K562 (cell line): ENCODE measurements around the gene DOLPP1.

Source experiments
- CTBP1 ChIP-seq: fragments of 450-650 bp; IDR thresholded peaks from 2 replicates; pipeline ENCODE4 v1.6.1; 2016; ENCODE audit warnings: borderline replicate concordance
- EZH2 ChIP-seq: IDR thresholded peaks from 2 replicates; pipeline ENCODE4 v1.6.1; 2012; ENCODE audit warnings: low read depth, mild to moderate bottlenecking, inconsistent platforms, low read length, borderline replicate concordance
- FOXJ2 ChIP-seq: fragments of 200-800 bp; sonication (Bioruptor generic); IDR thresholded peaks from 2 replicates; pipeline ENCODE4 v1.6.1; 2016; ENCODE audit warnings: missing genetic modification characterization, missing compliant biosample characterization
- MEF2A ChIP-seq: IDR thresholded peaks from 2 replicates; pipeline ENCODE4 v1.6.1; 2011; ENCODE audit warnings: low read depth, mild to moderate bottlenecking, low read length, moderate library complexity; ENCODE audit not compliant: control insufficient read depth
- MYC ChIP-seq, 2 experiments: fragments of 250-450 bp in 1 of 2; sonication (Bioruptor Pico) in 1 of 2; IDR thresholded peaks; 2 replicates each; pipeline versions ENCODE4 v1.5.1 to v1.6.1; 2012 to 2021; ENCODE audit warnings: low read depth in 2 of 2, borderline replicate concordance in 1 of 2, improper control_type of control experiment in 1 of 2, low read length in 1 of 2, mild to moderate bottlenecking in 1 of 2, moderate library complexity in 1 of 2
- NR3C1 ChIP-seq: sonication (generic); formaldehyde crosslinking; IDR thresholded peaks from 2 replicates; pipeline ENCODE4 v1.8.1; 2022; ENCODE audit warnings: missing genetic modification reagents
- ZNF121 ChIP-seq: sonication (generic); formaldehyde crosslinking; conservative IDR thresholded peaks from 2 replicates; pipeline ENCODE4 v1.8.0; 2022; ENCODE audit warnings: missing genetic modification reagents
- TF ChIP-seq, protein P1 (sequence below): fragments of 250-450 bp; sonication (Bioruptor Pico); IDR thresholded peaks from 2 replicates; pipeline ENCODE4 v1.5.0; 2021; ENCODE audit warnings: mild to moderate bottlenecking, borderline replicate concordance
- TF ChIP-seq, protein P2 (sequence below): sonication (generic); formaldehyde crosslinking; IDR thresholded peaks from 2 replicates; pipeline ENCODE4 v1.9.0; 2022; ENCODE audit warnings: mild to moderate bottlenecking, missing genetic modification reagents
- TF ChIP-seq, protein P3 (sequence below), 2 experiments: fragments of 450-650 bp; IDR thresholded peaks; 2 replicates each; pipeline ENCODE4 v1.6.1; 2016; ENCODE audit warnings: mild to moderate bottlenecking in 2 of 2, borderline replicate concordance in 1 of 2, low read depth in 1 of 2, moderate library complexity in 1 of 2
- TF ChIP-seq, protein P4 (sequence below), 3 experiments: IDR thresholded peaks in 2 of 3; conservative IDR thresholded peaks in 1 of 3; 2 replicates each; pipeline ENCODE4 v1.5.1; 2011 to 2012; ENCODE audit warnings: low read length in 3 of 3, mild to moderate bottlenecking in 3 of 3, control low read depth in 2 of 3, improper control_type of control experiment in 1 of 3, inconsistent platforms in 1 of 3, low read depth in 1 of 3, mixed read lengths in 1 of 3, moderate library complexity in 1 of 3; ENCODE audit not compliant: insufficient read depth in 2 of 3

DNA sequence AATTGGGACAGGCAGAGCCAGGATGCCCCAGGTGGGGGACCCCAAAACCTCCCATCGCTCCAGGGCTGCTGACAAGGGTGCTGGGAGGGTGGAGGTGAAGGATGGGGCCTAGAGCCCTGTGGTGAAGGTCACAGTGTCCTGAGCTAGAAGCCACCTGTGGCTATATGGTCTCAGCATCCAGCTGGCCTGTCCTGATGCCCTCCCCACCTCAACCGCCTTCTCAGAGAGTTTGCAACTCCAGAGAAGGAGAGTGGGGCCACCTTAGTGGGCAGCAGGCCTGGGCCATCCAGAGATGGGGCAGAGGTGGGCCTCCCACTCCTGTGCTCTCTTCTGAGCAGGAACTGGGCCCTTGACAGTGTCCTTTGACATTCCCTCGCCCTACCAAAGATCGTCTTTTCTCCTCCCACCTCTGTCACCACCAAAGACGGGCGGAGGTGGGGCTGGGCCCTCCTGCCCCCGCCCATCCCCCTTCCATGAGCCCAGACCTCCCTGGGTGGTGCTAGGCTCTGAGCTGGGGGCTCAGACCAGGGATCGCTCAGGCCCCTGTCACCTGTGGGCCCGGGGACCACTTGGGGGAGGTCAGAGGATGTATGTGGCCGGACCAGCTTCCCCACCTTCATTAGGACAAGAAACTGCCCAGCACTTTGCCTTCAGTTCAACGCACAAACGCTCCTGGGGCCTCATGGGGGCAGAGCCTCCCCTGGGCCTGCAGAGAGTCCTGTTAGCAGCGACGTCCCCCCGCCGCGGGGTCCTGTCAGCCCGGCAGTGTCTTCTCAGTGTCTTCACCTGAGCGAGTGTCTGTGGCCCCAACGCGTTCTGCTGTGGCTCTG is 10.0 kb upstream of the DOLPP1 start:
- no peak for TF ChIP-seq CTBP1
- TF ChIP-seq EZH2: no peak
- no peak for TF ChIP-seq MYC (IDR thresholded peaks at IDR 0.05; ENCODE audit: low read depth, low read length)
- no peak for TF ChIP-seq MYC (CRISPR knock-in tag; IDR thresholded peaks at IDR 0.05; ENCODE audit: borderline replicate concordance, low read depth)
- TF ChIP-seq, protein P1, sequence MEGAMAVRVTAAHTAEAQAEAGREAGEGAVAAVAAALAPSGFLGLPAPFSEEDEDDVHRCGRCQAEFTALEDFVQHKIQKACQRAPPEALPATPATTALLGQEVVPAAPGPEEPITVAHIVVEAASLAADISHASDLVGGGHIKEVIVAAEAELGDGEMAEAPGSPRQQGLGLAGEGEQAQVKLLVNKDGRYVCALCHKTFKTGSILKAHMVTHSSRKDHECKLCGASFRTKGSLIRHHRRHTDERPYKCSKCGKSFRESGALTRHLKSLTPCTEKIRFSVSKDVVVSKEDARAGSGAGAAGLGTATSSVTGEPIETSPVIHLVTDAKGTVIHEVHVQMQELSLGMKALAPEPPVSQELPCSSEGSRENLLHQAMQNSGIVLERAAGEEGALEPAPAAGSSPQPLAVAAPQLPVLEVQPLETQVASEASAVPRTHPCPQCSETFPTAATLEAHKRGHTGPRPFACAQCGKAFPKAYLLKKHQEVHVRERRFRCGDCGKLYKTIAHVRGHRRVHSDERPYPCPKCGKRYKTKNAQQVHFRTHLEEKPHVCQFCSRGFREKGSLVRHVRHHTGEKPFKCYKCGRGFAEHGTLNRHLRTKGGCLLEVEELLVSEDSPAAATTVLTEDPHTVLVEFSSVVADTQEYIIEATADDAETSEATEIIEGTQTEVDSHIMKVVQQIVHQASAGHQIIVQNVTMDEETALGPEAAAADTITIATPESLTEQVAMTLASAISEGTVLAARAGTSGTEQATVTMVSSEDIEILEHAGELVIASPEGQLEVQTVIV: no peak
- TF ChIP-seq, protein P2, sequence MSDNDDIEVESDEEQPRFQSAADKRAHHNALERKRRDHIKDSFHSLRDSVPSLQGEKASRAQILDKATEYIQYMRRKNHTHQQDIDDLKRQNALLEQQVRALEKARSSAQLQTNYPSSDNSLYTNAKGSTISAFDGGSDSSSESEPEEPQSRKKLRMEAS (CRISPR knock-in tag): no peak
- TF ChIP-seq, protein P3, sequence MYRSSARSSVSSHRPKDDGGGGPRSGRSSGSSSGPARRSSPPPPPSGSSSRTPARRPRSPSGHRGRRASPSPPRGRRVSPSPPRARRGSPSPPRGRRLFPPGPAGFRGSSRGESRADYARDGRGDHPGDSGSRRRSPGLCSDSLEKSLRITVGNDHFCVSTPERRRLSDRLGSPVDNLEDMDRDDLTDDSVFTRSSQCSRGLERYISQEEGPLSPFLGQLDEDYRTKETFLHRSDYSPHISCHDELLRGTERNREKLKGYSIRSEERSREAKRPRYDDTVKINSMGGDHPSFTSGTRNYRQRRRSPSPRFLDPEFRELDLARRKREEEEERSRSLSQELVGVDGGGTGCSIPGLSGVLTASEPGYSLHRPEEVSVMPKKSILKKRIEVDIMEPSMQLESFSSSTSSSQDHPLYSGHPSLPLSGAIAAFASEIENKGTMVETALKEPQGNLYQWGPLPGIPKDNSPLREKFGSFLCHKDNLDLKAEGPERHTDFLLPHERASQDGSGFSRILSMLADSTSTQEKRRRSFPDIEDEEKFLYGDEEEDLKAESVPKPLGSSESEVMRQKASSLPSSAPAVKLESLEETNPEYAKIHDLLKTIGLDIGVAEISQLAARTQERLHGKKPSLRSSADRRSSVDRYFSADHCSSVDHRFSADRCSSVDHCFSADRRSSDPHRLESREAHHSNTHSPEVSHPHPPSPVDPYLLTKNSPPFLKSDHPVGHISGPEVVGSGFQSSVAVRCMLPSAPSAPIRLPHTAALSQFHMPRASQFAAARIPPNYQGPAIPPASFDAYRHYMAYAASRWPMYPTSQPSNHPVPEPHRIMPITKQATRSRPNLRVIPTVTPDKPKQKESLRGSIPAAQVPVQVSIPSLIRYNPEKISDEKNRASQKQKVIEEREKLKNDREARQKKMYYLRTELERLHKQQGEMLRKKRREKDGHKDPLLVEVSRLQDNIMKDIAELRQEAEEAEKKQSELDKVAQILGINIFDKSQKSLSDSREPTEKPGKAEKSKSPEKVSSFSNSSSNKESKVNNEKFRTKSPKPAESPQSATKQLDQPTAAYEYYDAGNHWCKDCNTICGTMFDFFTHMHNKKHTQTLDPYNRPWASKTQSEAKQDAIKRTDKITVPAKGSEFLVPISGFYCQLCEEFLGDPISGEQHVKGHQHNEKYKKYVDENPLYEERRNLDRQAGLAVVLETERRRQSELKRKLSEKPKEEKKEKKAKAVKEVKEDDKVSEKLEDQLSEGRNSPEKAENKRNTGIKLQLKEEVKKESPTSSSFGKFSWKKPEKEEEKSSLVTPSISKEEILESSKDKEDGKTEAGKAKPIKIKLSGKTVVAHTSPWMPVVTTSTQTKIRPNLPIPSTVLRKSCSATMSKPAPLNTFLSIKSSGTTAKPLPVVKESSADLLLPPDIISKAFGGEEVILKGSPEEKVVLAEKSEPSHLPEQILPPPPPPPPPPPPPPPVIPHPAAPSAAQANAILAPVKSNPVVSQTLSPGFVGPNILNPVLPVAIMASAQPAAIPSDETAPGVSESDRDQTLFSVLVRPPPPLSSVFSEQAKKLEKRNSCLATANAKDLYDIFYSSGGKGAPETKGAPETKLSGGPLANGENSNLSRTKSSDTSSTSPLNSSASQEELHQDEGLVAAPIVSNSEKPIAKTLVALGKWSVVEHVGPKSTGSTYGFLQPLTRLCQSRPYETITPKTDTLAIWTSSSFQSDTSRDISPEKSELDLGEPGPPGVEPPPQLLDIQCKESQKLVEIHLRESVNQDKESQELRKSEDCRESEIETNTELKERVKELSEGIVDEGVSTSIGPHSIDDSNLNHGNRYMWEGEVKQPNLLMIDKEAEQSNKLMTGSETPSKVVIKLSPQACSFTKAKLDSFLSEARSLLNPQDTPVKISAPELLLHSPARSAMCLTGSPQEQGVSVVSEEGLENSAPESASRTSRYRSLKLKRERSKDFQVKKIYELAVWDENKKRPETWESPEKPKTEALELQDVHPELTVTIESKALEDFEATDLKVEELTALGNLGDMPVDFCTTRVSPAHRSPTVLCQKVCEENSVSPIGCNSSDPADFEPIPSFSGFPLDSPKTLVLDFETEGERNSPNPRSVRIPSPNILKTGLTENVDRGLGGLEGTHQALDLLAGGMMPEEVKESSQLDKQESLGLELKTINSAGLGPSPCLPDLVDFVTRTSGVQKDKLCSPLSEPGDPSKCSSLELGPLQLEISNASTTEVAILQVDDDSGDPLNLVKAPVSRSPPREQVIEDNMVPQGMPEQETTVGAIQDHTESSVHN (IDR thresholded peaks at IDR 0.05; ENCODE audit: borderline replicate concordance in 1 of 2, low read depth in 1 of 2): no peak
- no peak for TF ChIP-seq MEF2A
- TF ChIP-seq, protein P4, sequence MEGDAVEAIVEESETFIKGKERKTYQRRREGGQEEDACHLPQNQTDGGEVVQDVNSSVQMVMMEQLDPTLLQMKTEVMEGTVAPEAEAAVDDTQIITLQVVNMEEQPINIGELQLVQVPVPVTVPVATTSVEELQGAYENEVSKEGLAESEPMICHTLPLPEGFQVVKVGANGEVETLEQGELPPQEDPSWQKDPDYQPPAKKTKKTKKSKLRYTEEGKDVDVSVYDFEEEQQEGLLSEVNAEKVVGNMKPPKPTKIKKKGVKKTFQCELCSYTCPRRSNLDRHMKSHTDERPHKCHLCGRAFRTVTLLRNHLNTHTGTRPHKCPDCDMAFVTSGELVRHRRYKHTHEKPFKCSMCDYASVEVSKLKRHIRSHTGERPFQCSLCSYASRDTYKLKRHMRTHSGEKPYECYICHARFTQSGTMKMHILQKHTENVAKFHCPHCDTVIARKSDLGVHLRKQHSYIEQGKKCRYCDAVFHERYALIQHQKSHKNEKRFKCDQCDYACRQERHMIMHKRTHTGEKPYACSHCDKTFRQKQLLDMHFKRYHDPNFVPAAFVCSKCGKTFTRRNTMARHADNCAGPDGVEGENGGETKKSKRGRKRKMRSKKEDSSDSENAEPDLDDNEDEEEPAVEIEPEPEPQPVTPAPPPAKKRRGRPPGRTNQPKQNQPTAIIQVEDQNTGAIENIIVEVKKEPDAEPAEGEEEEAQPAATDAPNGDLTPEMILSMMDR (IDR thresholded peaks at IDR 0.05 in 2 of 3, conservative IDR thresholded peaks at IDR 0.05 in 1 of 3; ENCODE audit: insufficient read depth in 2 of 3, low read depth in 1 of 3, low read length in 3 of 3): no peak
- no peak for TF ChIP-seq FOXJ2 (tag)
- TF ChIP-seq ZNF121 (CRISPR knock-in tag): no peak
- TF ChIP-seq NR3C1 (CRISPR knock-in tag): no peak
